ENCODE data around the gene FMN1. TPM values are rescaled to one million over a fixed set of nuclear protein-coding genes. Genes with fewer than 3 reads are reported as not detected.
"Not testable (repeated sequence)": the region's sequence is repeated elsewhere in the genome, so short reads cannot be mapped to it uniquely, and the experiment has no call there.

The FMN1 gene
- total RNA-seq, 1 donor from 2014 or later = 1.2 TPM

- DNase-seq (ENCODE audit: low spot score in 2 of 2) = no peak
- no peak for FAIRE-seq
These were observed 242.6 kb downstream of the FMN1 start for GRCh38 chr15:32951736-32952464.

GRCh38 chr15:32950051-32950450 is 244.5 kb downstream of the FMN1 start:
- not testable (repeated sequence) for FAIRE-seq; DNase-seq (ENCODE audit: low spot score in 2 of 2)

DNA sequence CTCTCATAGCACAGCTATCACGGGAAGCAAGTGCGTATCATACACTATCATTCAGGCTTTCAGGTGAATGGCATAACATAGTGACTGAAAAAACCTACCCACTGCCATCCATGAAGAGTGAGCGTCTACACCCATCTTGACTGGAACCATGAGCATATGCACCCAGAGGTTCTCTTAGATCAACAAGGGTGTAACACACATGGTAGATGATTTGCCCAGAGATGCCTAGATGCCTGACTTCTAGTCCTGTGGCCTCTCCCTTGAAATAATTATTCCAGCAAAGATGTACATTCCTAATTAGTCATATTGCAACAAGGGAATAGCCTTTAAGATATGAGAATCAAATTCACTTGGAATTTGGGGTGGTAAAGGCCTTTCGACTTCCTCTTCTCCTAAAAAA is 248.3 kb downstream of the FMN1 start:
- DNase-seq (ENCODE audit: low spot score in 2 of 2) (no peak), FAIRE-seq (no peak)

DNA sequence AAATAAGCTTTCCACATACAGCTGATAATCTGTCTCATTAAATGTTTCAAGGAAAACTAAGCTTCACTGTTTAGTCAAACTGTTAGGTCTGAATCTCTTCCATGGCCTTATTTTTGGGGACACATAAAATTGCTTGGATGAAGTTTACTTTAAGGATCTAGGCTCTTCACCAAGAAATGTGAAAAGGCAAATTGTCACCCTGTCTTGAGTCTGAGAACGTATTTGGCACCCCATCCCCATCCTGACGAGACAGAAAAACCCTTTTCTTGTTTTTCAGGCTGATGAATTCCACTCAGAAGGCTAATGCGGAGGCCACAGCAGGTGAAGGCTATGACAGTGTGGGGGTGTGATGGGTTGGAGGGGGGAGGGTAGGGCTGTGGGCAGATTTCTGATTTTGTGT is 250.1 kb downstream of the FMN1 start:
- no peak for DNase-seq (ENCODE audit: low spot score in 2 of 2)
- no peak for FAIRE-seq

DNA sequence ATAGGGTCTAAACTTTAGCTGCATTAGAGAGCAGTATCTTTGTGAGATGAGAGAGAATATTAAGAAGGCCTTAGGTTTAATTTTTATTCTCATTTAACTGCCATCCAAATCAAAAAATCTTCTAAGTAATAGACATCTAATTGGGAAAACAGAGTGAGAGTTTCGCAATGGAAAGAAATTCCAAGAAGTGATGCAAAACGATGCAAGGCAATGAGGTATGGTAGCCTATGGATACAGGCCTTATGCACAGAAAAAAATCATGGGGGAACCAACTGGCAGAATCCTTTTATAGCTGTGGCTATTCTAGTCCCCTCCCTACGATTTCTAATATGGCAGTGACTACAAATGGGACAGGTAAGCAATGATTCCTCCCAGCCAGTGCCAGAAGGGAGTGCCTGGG is 250.8 kb downstream of the FMN1 start:
- no peak for FAIRE-seq
- DNase-seq (ENCODE audit: low spot score in 2 of 2) = no peak

GRCh38 chr15:32942401-32942841 is 252.1 kb downstream of the FMN1 start:
- FAIRE-seq (no peak), DNase-seq (ENCODE audit: low spot score in 2 of 2) (no peak)

- no peak for FAIRE-seq
- DNase-seq (ENCODE audit: low spot score in 2 of 2) = no peak
These were observed 252.7 kb downstream of the FMN1 start for GRCh38 chr15:32941823-32942222.

DNA sequence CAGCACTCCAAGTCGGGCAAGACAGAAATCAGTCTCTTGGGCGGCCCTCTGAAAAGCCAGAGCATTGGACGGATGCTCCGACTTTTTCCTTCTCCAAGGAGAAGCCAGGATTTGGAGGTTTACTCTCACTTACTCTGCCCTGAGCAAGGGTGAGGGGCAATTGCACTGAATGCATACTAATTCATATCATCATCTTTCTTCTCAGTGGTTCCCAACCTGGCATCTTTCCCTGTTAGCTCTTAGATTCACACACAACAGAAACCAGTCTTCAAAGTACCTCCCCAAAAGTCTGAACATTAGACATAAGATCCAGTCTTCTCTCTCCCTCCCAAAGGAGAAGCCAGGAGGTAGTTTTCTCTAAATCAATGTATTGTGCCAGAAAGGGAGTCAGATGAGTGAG is 257.5 kb downstream of the FMN1 start:
- FAIRE-seq = no peak
- DNase-seq (ENCODE audit: low spot score in 2 of 2) = no peak

DNA sequence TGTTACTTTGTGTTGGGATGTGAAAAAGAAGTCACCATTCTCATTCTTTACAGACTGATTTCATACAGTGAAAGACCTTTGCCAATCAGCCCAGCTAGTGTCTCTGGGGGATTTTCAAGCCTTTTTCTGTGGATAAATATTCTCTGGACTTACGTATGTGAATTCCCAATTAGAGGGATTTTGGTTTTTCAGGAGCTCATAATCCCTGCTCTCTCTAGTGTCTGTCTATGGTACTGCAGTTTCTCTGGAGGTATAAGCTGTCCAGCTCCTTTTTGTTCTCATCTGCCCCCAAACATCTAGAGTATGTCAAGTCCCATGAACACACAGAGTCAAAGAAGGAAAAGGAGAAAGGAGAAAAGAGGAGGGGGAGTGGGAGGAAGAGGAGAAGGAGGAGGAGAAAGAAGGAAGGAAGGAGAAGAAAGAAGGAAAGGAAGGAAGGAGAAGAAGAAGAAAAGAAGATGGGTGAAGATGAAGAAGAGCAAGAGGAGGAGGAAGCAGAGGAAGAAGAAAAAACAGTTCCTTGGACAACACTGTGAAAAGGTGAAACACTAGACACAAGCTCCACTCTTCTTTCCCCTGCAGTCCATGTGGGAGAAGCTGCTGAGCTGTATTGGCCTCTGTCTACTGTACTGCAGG is 258.1 kb downstream of the FMN1 start:
- no peak for FAIRE-seq

DNA sequence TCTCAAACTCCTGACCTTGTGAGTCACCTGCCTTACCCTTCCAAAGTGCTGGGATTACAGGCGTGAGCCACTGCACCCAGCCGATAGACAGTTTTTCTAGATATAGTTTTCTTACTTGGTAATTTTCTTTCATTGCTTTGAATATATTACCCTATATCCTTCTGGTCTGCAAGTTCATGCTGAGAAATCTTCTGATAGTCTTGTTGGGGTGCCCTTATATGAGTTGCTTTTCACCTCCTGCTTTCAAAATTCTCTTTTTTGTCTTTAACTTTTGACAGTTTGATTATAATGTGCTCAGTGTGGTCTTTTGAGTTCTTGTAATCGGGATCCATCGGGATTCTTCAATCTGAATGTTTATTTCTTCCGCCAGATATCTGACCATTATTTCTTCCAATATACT is 259.4 kb downstream of the FMN1 start:
- DNase-seq (ENCODE audit: low spot score in 2 of 2) = no peak
- FAIRE-seq = no peak

More for the DNA sequence above, 258.1 kb downstream of the FMN1 start:
- no peak for DNase-seq (ENCODE audit: low spot score in 2 of 2)

GRCh38 chr15:32933236-32933635 is 261.3 kb downstream of the FMN1 start:
- FAIRE-seq (no peak), DNase-seq (ENCODE audit: low spot score in 2 of 2) (no peak)

DNA sequence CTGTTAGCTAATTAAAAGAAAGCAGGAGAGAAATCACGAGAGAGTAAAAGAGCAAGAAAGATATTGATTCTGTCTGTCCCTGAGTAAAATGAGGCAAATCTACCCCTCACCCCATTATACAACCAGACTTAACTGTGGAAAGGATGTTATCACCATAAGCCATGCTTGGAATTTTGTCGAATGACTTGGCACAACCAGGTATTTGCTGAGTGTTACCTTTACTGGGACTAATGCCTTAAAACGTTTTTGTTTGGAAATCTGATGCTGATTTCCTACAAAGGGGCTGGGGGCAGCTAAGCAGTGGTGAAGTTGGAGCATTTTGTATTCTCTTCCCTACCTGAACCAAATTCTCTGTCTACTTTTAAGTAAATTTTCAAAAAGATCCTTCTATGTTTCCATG is 265.6 kb downstream of the FMN1 start:
- FAIRE-seq (no peak), DNase-seq (ENCODE audit: low spot score in 2 of 2) (no peak)

GRCh38 chr15:32927124-32927523 is 267.4 kb downstream of the FMN1 start:
- no peak for FAIRE-seq
- DNase-seq (ENCODE audit: low spot score in 2 of 2) = no peak

DNA sequence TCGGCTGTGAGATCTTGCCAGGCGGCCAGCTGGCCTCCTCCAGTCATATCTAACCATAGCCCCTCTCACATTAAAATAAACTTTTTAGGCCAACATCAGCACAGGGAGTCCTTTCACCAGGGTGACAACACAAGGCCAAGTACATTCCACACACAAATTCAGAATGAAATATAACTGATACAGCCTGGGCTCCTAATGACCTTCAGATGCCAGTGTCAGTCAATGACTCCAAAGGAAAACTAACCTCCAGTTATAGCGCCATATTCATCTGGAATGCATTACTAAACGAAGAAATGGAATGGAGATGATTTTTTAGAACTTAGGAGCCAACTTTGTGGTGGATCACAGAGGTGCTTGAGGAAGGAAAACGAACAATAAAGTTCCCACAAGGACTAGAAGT is 271.3 kb downstream of the FMN1 start:
- no peak for DNase-seq (ENCODE audit: low spot score in 2 of 2)
- FAIRE-seq = no peak

GRCh38 chr15:32922541-32922940 is 272.0 kb downstream of the FMN1 start:
- DNase-seq (ENCODE audit: low spot score in 2 of 2) (no peak), FAIRE-seq (no peak)

GRCh38 chr15:32919749-32920414 is 274.6 kb downstream of the FMN1 start:
- FAIRE-seq (no peak), DNase-seq (ENCODE audit: low spot score in 2 of 2) (no peak)

DNA sequence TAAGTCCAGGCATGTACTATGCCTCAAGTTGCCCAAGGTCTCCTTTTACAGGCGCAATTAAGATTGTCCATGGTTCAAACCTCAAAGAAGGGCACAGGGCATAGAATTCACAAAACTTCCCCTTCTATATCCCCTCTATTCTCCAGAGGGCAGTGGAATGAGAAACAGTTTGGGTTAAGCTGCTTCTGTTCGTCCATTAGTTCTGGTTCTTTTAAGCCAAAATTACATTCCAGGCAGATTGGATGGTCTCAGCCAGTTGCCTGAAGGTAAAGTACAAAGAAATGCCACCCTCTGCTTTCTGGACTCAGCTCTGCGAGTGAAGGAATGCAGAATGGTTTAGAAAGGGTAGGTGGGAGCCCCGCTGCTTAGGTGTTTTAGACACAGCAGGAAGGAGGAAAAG is 276.0 kb downstream of the FMN1 start:
- no peak for FAIRE-seq
- DNase-seq (ENCODE audit: low spot score in 2 of 2) = no peak

DNA sequence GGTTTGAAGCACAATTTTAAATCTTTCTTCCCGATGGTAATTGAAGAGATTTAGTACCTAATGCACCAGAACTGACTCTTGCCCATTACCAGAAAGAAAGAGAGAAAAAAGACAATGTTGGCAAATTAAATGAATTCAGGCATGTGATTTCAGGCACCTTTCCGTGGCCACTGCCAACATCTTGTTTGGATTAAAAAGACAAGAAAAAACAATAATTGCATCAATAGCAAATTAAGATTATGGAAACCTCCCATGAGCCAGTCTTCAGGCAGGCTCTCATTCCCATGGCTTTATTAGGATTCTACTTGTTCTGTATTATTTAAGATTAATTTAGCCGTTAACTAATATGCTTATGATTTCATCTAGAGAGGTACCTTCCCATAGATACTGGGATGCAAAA is 283.7 kb downstream of the FMN1 start:
- DNase-seq (ENCODE audit: low spot score in 2 of 2) (no peak), FAIRE-seq (no peak)

- DNase-seq (ENCODE audit: low spot score in 2 of 2) (no peak), FAIRE-seq (no peak)
These were observed 285.1 kb downstream of the FMN1 start for GRCh38 chr15:32909431-32909830.

GRCh38 chr15:32908872-32909271 is 285.6 kb downstream of the FMN1 start:
- FAIRE-seq (no peak), DNase-seq (ENCODE audit: low spot score in 2 of 2) (no peak)

DNA sequence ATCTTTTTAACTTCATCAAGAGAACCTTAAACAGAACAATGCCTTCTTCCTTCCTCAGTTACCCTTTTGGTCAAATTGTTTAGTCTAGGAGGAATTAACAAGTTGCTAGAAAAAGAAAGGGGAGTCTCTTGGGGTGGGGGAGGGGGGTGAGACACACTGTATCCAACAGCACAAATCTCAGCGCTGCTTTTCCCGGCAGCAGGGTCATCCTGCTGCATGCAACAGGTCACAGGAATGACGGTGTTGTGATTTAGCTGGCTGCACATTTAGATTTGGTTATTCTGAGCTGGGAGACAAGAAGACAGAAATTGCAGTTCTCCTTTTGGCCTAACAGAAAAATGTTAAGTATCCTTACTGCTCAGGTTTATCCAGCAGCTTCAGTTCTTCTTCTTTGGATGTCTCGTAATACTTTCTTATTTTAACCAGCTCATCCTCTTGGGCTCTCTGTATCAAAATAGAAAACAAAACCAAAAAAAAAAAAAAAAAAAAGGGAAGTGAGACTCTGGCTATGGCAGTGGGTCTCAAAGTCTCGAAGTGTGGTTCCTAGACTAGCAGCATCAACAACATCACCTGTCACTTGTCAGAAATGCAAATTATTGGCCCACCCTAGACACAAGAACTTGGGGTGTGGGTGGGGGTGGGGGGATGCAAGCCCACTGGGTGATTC is 286.2 kb downstream of the FMN1 start:
- FAIRE-seq (no peak), DNase-seq (ENCODE audit: low spot score in 2 of 2) (no peak)
